ENCODE measurements around the gene ZNF850.

ZNF850 gene

GRCh38 chr19:36672368-36672767 lies 100.2 kb downstream of the ZNF850 start:
- DNase-seq (ENCODE audit: low read depth): no peak
- no peak for TF ChIP-seq CTCF (IDR thresholded peaks at IDR 0.05; ENCODE audit: insufficient read depth, low read depth, low read length, missing control alignments)
- H3K4me3 ChIP-seq (ENCODE audit: low read depth, low read length): no peak overlapping the region

- no peak for DNase-seq (ENCODE audit: low read depth)
- no peak for TF ChIP-seq CTCF (IDR thresholded peaks at IDR 0.05; ENCODE audit: insufficient read depth, low read depth, low read length, missing control alignments)
- no peak overlapping the region for H3K4me3 ChIP-seq (ENCODE audit: low read depth, low read length)
These were observed 104.0 kb downstream of the ZNF850 start for GRCh38 chr19:36668646-36669045.

- TF ChIP-seq CTCF (IDR thresholded peaks at IDR 0.05; ENCODE audit: insufficient read depth, low read depth, low read length, missing control alignments): no peak
- H3K4me3 ChIP-seq (ENCODE audit: low read depth, low read length): peak overlapping the region; percentile 80
- no peak for DNase-seq (ENCODE audit: low read depth)
These were observed 106.8 kb downstream of the ZNF850 start for GRCh38 chr19:36665832-36666231.

Measured in GM12865 (cell line).